ENCODE results near the gene SCLY. TPM values are rescaled to one million over a fixed set of nuclear protein-coding genes. Genes with fewer than 3 reads are reported as not detected.

SCLY gene
- total and polyA plus RNA-seq, 4 donors, result 13.9 to 27.0 (median 19.3) TPM

DNA sequence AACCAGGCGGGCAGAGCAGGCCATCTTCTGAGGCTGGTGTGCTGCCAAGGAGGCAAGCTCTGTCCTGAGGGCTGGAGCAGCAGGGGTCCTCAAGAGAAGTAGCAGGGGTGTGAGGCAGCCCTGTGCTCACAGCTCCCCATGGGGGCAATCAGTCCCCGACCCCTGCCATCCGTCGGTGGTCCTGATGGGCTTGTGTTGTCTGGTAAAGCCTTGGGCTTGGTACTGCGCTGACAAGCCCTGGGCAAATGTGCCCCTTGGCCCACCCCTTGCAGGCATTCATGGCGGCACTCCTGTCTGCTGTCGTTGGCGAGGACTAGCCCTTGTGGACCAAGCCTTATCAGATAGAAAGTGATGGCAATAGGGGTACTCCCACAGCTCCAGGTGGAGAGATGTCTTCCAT is 22.6 kb upstream of the SCLY start:
- H3K36me3 ChIP-seq (ENCODE audit: control insufficient read depth, insufficient read depth, low read length), result peaks cover 61% of the 10 kb centered on the region
- no peaks in the 10 kb centered on the region for H3K27me3 ChIP-seq (ENCODE audit: control insufficient read depth, insufficient read depth, low read length)

GRCh38 chr2:238039151-238039550 is 21.6 kb upstream of the SCLY start:
- no peaks in the 10 kb centered on the region for H3K9me3 ChIP-seq (ENCODE audit: control insufficient read depth, insufficient read depth, low read length)
- H3K36me3 ChIP-seq (ENCODE audit: control insufficient read depth, insufficient read depth, low read length), result peaks cover 65% of the 10 kb centered on the region
- no peak for DNase-seq (ENCODE audit: low read depth in 4 of 6, low spot score in 6 of 6)
- H3K27me3 ChIP-seq (ENCODE audit: control insufficient read depth, insufficient read depth, low read length), result no peaks in the 10 kb centered on the region
- no peak overlapping the region for H3K4me3 ChIP-seq (ENCODE audit: low read depth, low read length)
- WGBS (ENCODE audit: insufficient coverage), result 79% methylated on average over 3 of the region's 6 CpGs
- H3K4me1 ChIP-seq (ENCODE audit: control insufficient read depth, insufficient read depth, low read length), result no peaks in the 10 kb centered on the region
- H3K27ac ChIP-seq (ENCODE audit: low read depth, low read length), result no peak overlapping the region

More for the DNA sequence above, 22.6 kb upstream of the SCLY start:
- 96% methylated on average over 5 of the region's 8 CpGs for WGBS (ENCODE audit: insufficient coverage)
- Histone ChIP-seq H3K4me3 (ENCODE audit: low read depth, low read length) (no peak overlapping the region), H3K4me1 (ENCODE audit: control insufficient read depth, insufficient read depth, low read length) (no peaks in the 10 kb centered on the region), H3K9me3 (ENCODE audit: control insufficient read depth, insufficient read depth, low read length) (no peaks in the 10 kb centered on the region), H3K27ac (ENCODE audit: low read depth, low read length) (no peak overlapping the region)
- no peak for DNase-seq (ENCODE audit: low read depth in 4 of 6, low spot score in 6 of 6)

GRCh38 chr2:238039985-238040384 is 20.8 kb upstream of the SCLY start:
- Histone ChIP-seq H3K27ac (ENCODE audit: low read depth, low read length) (no peak overlapping the region), H3K9me3 (ENCODE audit: control insufficient read depth, insufficient read depth, low read length) (no peaks in the 10 kb centered on the region), H3K36me3 (ENCODE audit: control insufficient read depth, insufficient read depth, low read length) (peaks cover 65% of the 10 kb centered on the region), H3K4me1 (ENCODE audit: control insufficient read depth, insufficient read depth, low read length) (no peaks in the 10 kb centered on the region), H3K27me3 (ENCODE audit: control insufficient read depth, insufficient read depth, low read length) (no peaks in the 10 kb centered on the region), H3K4me3 (ENCODE audit: low read depth, low read length) (no peak overlapping the region)
- DNase-seq (ENCODE audit: low read depth in 4 of 6, low spot score in 6 of 6), result no peak
- WGBS (ENCODE audit: insufficient coverage), result 92% methylated on average over 11 of the region's 11 CpGs

DNA sequence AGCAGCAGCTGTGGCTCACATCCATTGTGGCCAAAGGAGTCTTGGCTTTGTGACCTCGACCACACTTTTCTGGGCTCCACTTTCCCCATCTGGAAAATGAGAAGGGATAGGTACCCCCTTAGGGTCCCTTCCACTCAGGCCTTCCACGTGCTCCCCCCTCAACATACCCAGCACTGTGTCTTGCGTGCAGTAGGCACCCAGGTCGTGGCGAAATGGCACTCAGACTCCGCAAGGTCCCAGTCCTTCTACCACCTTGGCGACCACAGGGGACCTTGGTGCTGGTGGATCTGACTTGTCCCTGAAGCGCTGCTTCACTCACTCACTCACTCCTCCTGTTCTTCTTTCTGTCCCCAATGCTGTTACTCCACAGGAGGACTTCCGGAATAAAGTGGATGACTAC is 19.9 kb upstream of the SCLY start:
- Histone ChIP-seq H3K9me3 (ENCODE audit: control insufficient read depth, insufficient read depth, low read length) (no peaks in the 10 kb centered on the region), H3K4me1 (ENCODE audit: control insufficient read depth, insufficient read depth, low read length) (no peaks in the 10 kb centered on the region), H3K36me3 (ENCODE audit: control insufficient read depth, insufficient read depth, low read length) (peaks cover 64% of the 10 kb centered on the region), H3K4me3 (ENCODE audit: low read depth, low read length) (no peak overlapping the region), H3K27ac (ENCODE audit: low read depth, low read length) (no peak overlapping the region), H3K27me3 (ENCODE audit: control insufficient read depth, insufficient read depth, low read length) (no peaks in the 10 kb centered on the region)
- no peak for DNase-seq (ENCODE audit: low read depth in 4 of 6, low spot score in 6 of 6)
- WGBS (ENCODE audit: insufficient coverage), result 98% methylated on average over 8 of the region's 9 CpGs

- no peaks in the 10 kb centered on the region for H3K27me3 ChIP-seq (ENCODE audit: control insufficient read depth, insufficient read depth, low read length)
- H3K4me3 ChIP-seq (ENCODE audit: low read depth, low read length), result no peak overlapping the region
- no peak overlapping the region for H3K27ac ChIP-seq (ENCODE audit: low read depth, low read length)
- H3K4me1 ChIP-seq (ENCODE audit: control insufficient read depth, insufficient read depth, low read length), result no peaks in the 10 kb centered on the region
- peaks cover 56% of the 10 kb centered on the region for H3K36me3 ChIP-seq (ENCODE audit: control insufficient read depth, insufficient read depth, low read length)
- DNase-seq (ENCODE audit: low read depth in 4 of 6, low spot score in 6 of 6), result peak in 1 of 6 donors; percentile 2
- no peaks in the 10 kb centered on the region for H3K9me3 ChIP-seq (ENCODE audit: control insufficient read depth, insufficient read depth, low read length)
- 94% methylated on average over 5 of the region's 5 CpGs for WGBS (ENCODE audit: insufficient coverage)
These were observed 18.7 kb upstream of the SCLY start for GRCh38 chr2:238042090-238042489.

DNA sequence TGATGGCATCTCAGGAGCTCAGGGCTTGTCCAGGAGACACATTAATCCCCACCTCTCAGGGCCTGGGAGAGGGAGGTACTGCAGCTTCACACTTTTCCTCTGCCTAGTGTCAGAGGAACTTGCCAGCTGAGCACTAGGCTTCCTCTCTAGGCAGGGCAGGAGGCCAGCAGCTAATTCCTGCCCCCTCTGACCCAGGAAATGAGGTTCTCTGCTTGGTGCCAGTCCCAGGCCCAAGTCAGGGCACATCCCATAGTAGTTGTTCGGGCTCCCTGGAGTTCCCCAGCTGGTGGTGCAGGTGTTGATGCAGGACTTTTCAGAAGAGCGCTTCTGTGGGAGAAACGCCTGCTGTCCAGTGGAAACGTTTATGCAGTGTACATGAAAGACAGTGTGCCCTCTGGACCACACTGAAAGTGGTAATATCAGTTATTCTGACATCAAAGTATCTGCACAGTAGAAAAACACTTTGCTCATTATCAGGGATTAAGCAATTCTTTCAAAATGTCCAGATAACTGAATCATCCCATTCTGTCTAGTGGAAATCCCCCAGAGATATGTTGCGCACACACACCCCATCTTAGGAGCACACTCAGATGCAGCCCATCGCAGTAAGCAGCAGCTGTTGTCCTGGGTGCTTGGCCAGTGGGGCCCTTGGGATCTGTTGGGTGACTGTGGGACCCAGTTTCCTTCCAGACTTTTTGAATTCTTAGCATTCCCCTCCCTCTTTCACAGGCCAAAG is 17.8 kb upstream of the SCLY start:
- H3K27ac ChIP-seq (ENCODE audit: low read depth, low read length), result no peak overlapping the region
- 82% methylated on average over 4 of the region's 6 CpGs for WGBS (ENCODE audit: insufficient coverage)
- H3K4me1 ChIP-seq (ENCODE audit: control insufficient read depth, insufficient read depth, low read length), result no peaks in the 10 kb centered on the region

GRCh38 chr2:238043851-238044250 is 16.9 kb upstream of the SCLY start:
- Histone ChIP-seq H3K27me3 (ENCODE audit: control insufficient read depth, insufficient read depth, low read length) (no peaks in the 10 kb centered on the region), H3K36me3 (ENCODE audit: control insufficient read depth, insufficient read depth, low read length) (peaks cover 39% of the 10 kb centered on the region), H3K27ac (ENCODE audit: low read depth, low read length) (no peak overlapping the region), H3K9me3 (ENCODE audit: control insufficient read depth, insufficient read depth, low read length) (peaks cover 3% of the 10 kb centered on the region), H3K4me3 (ENCODE audit: low read depth, low read length) (no peak overlapping the region), H3K4me1 (ENCODE audit: control insufficient read depth, insufficient read depth, low read length) (no peaks in the 10 kb centered on the region)
- 100% methylated on average over 4 of the region's 6 CpGs for WGBS (ENCODE audit: insufficient coverage)
- no peak for DNase-seq (ENCODE audit: low read depth in 4 of 6, low spot score in 6 of 6)

More for the DNA sequence above, 17.8 kb upstream of the SCLY start:
- Histone ChIP-seq H3K4me3 (ENCODE audit: low read depth, low read length) (no peak overlapping the region), H3K27me3 (ENCODE audit: control insufficient read depth, insufficient read depth, low read length) (no peaks in the 10 kb centered on the region), H3K36me3 (ENCODE audit: control insufficient read depth, insufficient read depth, low read length) (peaks cover 47% of the 10 kb centered on the region), H3K9me3 (ENCODE audit: control insufficient read depth, insufficient read depth, low read length) (no peaks in the 10 kb centered on the region)
- no peak for DNase-seq (ENCODE audit: low read depth in 4 of 6, low spot score in 6 of 6)

DNA sequence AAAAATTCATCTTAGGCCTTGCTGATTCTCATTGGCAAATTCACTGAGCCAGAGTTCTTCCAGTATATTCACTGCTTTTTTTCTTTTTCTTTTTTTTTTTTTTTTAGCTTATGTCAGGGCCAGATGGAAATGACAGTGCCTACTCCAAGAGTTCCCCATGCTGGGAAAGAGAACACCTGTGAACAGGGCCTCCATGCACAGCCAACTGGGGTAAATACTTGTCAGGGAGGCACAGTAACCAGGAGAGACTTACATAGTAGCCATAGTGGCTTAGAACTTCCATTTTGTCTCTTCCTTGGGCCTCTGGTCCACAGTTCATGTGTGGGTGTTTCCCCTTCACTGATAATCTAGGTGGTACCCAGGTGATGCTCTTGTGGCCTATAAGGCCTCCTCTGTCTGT is 15.2 kb upstream of the SCLY start:
- no peaks in the 10 kb centered on the region for H3K4me1 ChIP-seq (ENCODE audit: control insufficient read depth, insufficient read depth, low read length)

GRCh38 chr2:238046725-238047270 is 14.0 kb upstream of the SCLY start:
- 100% methylated on average over 2 of the region's 2 CpGs for WGBS (ENCODE audit: insufficient coverage)
- DNase-seq (ENCODE audit: low read depth in 4 of 6, low spot score in 6 of 6), result no peak
- no peak overlapping the region for H3K4me3 ChIP-seq (ENCODE audit: low read depth, low read length)
- H3K9me3 ChIP-seq (ENCODE audit: control insufficient read depth, insufficient read depth, low read length), result peaks cover 3% of the 10 kb centered on the region
- no peaks in the 10 kb centered on the region for H3K27me3 ChIP-seq (ENCODE audit: control insufficient read depth, insufficient read depth, low read length)
- H3K4me1 ChIP-seq (ENCODE audit: control insufficient read depth, insufficient read depth, low read length), result no peaks in the 10 kb centered on the region
- H3K27ac ChIP-seq (ENCODE audit: low read depth, low read length), result no peak overlapping the region
- peaks cover 14% of the 10 kb centered on the region for H3K36me3 ChIP-seq (ENCODE audit: control insufficient read depth, insufficient read depth, low read length)

More for the DNA sequence above, 15.2 kb upstream of the SCLY start:
- peaks cover 22% of the 10 kb centered on the region for H3K36me3 ChIP-seq (ENCODE audit: control insufficient read depth, insufficient read depth, low read length)
- no peak overlapping the region for H3K4me3 ChIP-seq (ENCODE audit: low read depth, low read length)
- no peak for DNase-seq (ENCODE audit: low read depth in 4 of 6, low spot score in 6 of 6)
- no peak overlapping the region for H3K27ac ChIP-seq (ENCODE audit: low read depth, low read length)
- peaks cover 3% of the 10 kb centered on the region for H3K9me3 ChIP-seq (ENCODE audit: control insufficient read depth, insufficient read depth, low read length)
- no peaks in the 10 kb centered on the region for H3K27me3 ChIP-seq (ENCODE audit: control insufficient read depth, insufficient read depth, low read length)

DNA sequence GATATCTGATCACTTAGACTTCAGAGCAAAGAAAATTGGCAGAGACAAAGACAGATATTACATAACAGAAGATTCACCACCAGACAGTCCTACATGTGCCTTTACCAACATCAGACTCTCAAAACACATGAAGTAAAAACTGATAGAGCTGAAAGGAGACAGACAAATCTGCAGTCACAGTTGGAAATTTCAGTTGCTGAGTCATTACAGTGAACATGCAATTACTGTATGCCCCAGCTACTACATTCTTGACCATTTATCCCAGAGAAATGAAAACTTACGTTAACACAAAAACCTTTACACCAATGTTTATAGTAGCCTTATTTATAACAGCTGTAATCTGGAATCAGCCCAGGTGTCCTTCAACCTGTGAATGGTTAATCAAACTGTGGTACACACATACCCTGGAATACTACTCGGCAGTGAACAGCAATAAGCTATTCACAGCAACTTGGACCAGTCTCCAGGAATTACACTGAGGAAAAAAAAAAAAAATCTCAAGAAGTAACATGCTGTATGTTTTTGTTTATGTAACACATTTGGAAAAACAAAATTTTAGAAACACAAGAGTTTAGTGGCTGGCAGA is 7.5 kb upstream of the SCLY start:
- no peaks in the 10 kb centered on the region for H3K4me1 ChIP-seq (ENCODE audit: control insufficient read depth, insufficient read depth, low read length)
- WGBS (ENCODE audit: insufficient coverage), result 67% methylated on average over 1 of the region's 2 CpGs
- H3K27me3 ChIP-seq (ENCODE audit: control insufficient read depth, insufficient read depth, low read length), result no peaks in the 10 kb centered on the region
- no peaks in the 10 kb centered on the region for H3K36me3 ChIP-seq (ENCODE audit: control insufficient read depth, insufficient read depth, low read length)
- H3K9me3 ChIP-seq (ENCODE audit: control insufficient read depth, insufficient read depth, low read length), result peaks cover 3% of the 10 kb centered on the region
- H3K27ac ChIP-seq (ENCODE audit: low read depth, low read length), result no peak overlapping the region
- DNase-seq (ENCODE audit: low read depth in 4 of 6, low spot score in 6 of 6), result no peak
- no peak overlapping the region for H3K4me3 ChIP-seq (ENCODE audit: low read depth, low read length)
